T47D (cell line): ENCODE data around the gene DHX30.
"Not testable (repeated sequence)": the region's sequence is repeated elsewhere in the genome, so short reads cannot be mapped to it uniquely, and the experiment has no call there.

ENCODE experiments used
- DNase-seq, 2 experiments: peaks; one replicate each; pipeline versions ENCODE4 v3.0.0 to v3.0.0-alpha.2; 2011 to 2012; ENCODE audit warnings: low read depth in 1 of 2, low spot score in 1 of 2
- JUND ChIP-seq: IDR thresholded peaks from 2 replicates; pipeline ENCODE4 v1.6.1; 2012; ENCODE audit warnings: low read depth
- in situ Hi-C: cut with HindIII; loops from 2 replicates; pipeline ENCODE4 v1.10.0; 2016; ENCODE audit warnings: low sequenced_read_pairs, low pct_unique_long_range_greater_than_20kb

DHX30 gene

DNA sequence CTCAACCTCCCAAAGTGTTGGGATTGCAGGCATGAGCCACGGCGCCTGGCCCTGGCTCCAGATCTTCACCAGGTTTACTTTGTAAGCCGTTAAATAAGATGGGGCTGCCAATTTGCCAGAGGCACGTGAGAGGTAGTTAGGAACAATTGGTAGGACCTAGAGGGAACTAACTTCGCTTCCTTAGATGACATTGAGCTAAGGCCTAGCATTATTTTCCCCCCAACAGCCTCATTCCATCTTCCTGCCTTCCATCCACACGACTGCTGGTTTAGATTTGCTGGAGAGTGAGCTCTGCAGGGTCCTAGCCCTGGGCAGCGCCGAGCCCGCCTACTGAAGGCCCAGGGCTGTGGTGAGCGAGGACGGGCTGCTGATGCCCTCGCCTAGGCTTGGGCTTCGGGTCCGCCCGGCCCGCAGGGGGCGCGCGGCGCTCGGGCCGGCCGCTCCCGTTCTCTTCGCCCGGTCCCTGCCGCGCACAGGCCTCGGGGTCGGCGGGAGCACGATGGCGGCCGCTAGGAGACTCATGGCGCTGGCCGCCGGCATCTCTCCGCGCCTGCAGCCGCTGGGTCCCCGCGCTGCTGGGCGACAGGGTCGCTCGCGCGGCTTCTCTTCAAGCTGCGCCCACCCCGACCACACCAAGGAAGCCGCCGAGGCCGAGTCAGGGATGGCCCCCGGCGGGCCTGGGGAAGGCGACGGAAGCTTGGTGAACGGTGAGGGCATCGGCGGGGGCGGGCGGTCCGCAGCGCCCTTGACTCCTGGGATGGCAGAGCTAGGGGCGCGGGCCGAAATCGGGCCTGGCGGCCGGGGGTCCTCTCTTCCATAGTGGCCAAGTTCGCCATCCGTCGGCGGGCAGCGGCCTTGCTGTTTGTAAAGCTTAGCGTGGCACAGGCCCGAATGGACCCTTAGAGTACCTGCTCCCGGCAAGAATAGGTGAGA, 21.9 kb downstream of the DHX30 start:
- in situ Hi-C loops = no loop called here
- TF ChIP-seq JUND = no peak
- peak; percentile 82 to 89 for DNase-seq

GRCh38 chr3:47825590-47825989, 22.7 kb downstream of the DHX30 start:
- DNase-seq = no peak
- no peak for TF ChIP-seq JUND
- in situ Hi-C loops = no loop called here

DNA sequence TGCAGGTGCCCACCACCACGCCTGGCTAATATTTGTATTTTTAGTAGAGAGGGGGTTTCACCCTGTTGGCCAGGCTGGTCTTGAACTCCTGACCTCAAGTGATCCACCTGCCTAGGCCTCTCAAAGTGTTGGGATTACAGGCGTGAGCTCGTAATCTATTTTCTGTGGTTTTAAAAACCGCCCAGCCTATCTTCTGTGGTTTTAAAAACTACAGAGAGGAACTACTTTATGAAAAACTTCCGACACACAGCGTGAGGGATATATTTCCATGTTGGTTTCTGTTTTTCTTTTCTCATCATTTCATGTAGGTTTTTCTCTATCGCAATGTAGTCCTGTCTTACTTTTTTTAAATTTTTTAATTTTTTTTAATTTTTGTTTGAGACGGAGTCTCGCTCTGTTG, 26.5 kb downstream of the DHX30 start:
- DNase-seq, in situ Hi-C loops: not testable (repeated sequence)

GRCh38 chr3:47836986-47837385, 34.0 kb downstream of the DHX30 start:
- DNase-seq = no peak
- TF ChIP-seq JUND = no peak
- in situ Hi-C loops = no loop called here

- in situ Hi-C loops = no loop called here
- no peak for TF ChIP-seq JUND
- DNase-seq = no peak
These were observed 35.6 kb downstream of the DHX30 start for GRCh38 chr3:47838503-47838902.

GRCh38 chr3:47841786-47842349, 38.9 kb downstream of the DHX30 start:
- in situ Hi-C loops = no loop called here
- no peak for DNase-seq
- TF ChIP-seq JUND = no peak

GRCh38 chr3:47846186-47846879, 43.4 kb downstream of the DHX30 start:
- in situ Hi-C loops = no loop called here
- no peak for DNase-seq
- no peak for TF ChIP-seq JUND

DNA sequence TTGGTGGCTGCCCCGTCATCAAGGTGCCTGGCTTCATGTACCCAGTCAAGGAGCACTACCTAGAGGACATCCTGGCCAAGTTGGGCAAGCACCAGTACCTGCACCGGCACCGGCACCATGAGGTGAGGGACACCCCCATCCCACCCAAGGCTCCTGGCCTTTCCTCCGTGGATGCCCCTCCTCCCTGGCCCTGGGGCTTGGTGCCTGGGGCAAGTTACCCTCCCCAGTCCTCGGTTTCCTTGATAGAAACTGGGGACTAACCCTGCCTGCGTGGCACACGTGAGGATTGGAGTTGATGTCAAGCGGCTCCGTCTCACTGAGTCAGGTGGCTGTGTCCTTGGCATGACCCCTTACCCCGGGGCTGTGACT, 43.9 kb downstream of the DHX30 start:
- DNase-seq = no peak
- TF ChIP-seq JUND = no peak
- in situ Hi-C loops = no loop called here

- no peak for TF ChIP-seq JUND
- no peak for DNase-seq
- in situ Hi-C loops = no loop called here
These were observed 44.3 kb downstream of the DHX30 start for GRCh38 chr3:47847260-47847659.

DNA sequence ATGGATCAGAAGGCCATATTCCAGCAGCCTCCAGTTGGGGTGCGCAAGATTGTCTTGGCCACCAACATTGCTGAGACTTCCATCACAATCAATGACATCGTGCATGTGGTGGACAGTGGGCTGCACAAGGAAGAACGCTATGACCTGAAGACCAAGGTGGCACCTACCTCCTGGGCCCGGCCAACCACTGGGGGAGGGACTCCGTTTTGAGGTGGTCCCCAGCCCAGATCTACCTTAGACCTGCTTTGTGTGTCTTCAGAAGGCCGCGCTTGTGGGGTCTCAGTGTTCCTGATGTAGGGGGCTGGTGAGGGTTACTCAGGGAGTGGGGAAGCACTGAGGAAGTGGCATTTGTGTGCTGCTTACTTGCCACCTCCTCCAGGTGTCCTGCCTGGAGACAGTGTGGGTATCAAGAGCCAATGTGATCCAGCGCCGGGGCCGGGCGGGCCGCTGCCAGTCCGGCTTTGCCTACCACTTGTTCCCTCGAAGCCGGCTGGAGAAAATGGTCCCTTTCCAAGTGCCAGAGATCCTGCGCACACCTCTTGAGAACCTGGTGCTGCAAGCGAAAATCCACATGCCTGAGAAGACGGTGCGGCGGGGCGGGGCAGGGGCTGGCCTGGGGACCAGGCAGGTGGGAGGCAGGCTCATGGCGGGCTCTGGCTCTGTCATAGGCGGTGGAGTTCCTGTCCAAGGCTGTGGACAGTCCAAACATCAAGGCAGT, 45.0 kb downstream of the DHX30 start:
- in situ Hi-C loops = no loop called here
- no peak for TF ChIP-seq JUND
- no peak for DNase-seq

GRCh38 chr3:47848599-47849117, 45.7 kb downstream of the DHX30 start:
- TF ChIP-seq JUND = no peak
- DNase-seq = no peak
- in situ Hi-C loops = no loop called here

DNA sequence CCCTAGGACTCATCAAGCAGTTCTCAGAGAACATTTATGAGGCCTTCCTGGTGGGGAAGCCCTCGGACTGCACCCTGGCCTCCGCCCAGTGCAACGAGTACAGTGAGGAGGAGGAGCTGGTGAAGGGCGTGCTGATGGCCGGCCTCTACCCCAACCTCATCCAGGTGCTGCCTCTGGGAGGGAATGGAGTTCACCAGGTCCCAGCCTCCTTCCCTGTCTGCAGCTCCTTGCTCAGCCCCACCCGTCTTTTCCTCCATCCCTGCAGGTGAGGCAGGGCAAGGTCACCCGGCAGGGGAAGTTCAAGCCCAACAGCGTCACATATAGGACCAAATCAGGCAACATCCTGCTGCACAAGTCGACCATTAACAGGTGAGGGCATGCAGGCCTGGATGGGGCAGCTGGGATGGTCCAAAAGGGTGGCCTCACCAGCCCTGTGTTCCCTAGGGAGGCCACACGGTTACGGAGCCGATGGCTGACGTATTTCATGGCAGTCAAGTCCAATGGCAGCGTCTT, 46.3 kb downstream of the DHX30 start:
- in situ Hi-C loops = no loop called here
- TF ChIP-seq JUND = no peak
- DNase-seq = no peak
